Activated CD4-positive, alpha-beta T cell treated with anti-CD3 and anti-CD28 coated beads for 48 hours (primary cell): ENCODE measurements around the gene OR6N1.

Experiments used
- DNase-seq: peaks from one replicate; pipeline ENCODE4 v3.0.0-alpha.2; 2020

OR6N1 gene

GRCh38 chr1:158735848-158736247 is 36.1 kb downstream of the OR6N1 start:
- DNase-seq: no peak

DNA sequence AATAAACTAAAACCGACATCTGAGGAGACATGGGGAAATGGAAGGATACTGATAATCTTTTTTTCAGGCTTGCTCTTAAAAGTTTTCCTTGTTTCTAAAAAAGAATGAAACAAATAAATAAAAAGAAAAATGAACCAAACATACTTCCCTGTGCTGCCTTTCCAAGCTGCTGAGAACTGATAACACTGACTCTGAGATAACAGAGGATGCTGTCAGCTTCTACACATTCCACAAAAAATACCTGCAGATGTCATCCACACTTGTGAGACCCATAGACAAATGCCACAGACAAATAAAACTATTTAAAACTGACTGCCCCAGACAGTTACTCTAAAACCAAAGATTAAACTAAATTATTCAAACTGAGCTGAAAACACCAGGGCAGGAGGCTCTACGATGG is 39.5 kb downstream of the OR6N1 start:
- no peak for DNase-seq

DNA sequence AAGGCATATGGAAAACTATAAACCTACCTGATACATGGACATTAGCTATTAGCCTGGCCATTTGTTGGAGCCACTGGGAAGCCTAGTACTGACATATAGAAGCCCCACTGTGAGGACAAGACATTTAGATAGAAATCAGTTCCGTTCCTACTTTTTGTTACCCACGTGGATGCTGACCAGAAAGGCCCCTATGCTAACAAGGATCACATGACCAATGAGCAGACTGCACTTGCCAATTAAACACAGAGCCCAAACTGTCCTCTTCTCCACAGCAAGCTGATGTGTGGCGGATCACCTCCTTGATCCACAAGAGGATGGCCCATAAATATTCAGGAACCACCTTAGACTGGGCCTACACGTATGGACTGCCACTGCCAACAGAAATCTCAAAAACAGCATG is 40.3 kb downstream of the OR6N1 start:
- no peak for DNase-seq

- no peak for DNase-seq
Observed at GRCh38 chr1:158730453-158730852, 41.5 kb downstream of the OR6N1 start.

- no peak for DNase-seq
Observed at GRCh38 chr1:158728510-158729225, 43.3 kb downstream of the OR6N1 start.

- DNase-seq: no peak
Observed at GRCh38 chr1:158724442-158724841, 47.6 kb downstream of the OR6N1 start.

- DNase-seq: no peak
Observed at GRCh38 chr1:158720620-158721019, 51.4 kb downstream of the OR6N1 start, which contains the start of gene OR6K3. TSS of gene OR6K3 (minus strand) at chr1:158720720. CDS start at chr1:158718115, 2,605 bp downstream.

DNA sequence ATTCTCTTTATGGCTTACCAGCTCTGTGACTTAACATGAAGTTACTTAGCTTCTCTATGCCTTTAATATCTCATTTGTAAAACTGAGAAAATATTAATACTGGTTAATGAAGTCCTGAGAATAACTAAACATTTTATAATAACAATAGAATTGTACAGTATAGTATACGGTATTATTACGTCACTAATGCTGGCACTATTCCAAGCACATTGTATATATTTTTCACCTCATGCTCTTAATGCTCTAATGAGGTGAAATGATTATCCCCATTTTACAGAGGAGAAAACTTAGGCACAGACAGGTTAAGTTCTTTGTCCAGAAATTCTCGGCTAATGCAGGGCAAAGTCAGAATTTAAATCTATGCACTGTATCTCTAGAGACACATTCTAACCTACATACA is 52.3 kb downstream of the OR6N1 start:
- no peak for DNase-seq

- no peak for DNase-seq
Observed at GRCh38 chr1:158717344-158717743, 54.7 kb downstream of the OR6N1 start.

- DNase-seq: no peak
Observed at GRCh38 chr1:158716335-158716734, 55.7 kb downstream of the OR6N1 start.

DNA sequence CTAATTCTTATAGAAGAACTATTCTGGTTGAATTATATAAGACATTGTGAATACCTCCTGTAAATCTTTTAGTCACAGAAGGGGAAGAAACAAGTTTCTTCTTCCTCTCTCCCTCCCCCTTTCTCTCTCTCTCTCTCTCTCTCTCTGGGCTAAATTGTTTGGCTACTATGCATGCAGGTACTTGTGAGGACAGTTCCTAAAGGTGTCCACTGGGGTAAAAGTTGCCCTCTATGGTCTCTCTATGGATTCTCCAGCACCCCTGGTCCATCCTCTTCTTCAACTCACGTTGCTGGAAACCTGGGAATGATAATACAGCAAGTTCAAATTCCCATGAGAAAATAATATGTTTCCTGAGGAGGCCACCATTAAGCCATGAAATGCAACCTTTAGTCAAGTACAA is 57.2 kb downstream of the OR6N1 start:
- no peak for DNase-seq
